ENCODE measurements around the gene SUSD3. TPM values are rescaled to one million over a fixed set of nuclear protein-coding genes. Genes with fewer than 3 reads are reported as not detected.

The SUSD3 gene
- polyA plus RNA-seq, 3 donors: 10.5 to 24.6 (median 15.7) TPM

GRCh38 chr9:93024646-93024910 is 33.9 kb upstream of the SUSD3 start:
- Histone ChIP-seq H3K27me3 (ENCODE audit: control insufficient read depth in 2 of 2, insufficient read depth in 2 of 2, low read length in 2 of 2) (no peaks in the 10 kb centered on the region), H3K36me3 (replicated peaks in 1 of 2; ENCODE audit: control insufficient read depth in 1 of 2, insufficient read depth in 2 of 2, low read length in 2 of 2) (peaks cover 68 to 79% of the 10 kb centered on the region in 2 donors), H3K9me3 (replicated peaks in 1 of 2; ENCODE audit: control insufficient read depth in 1 of 2, insufficient read depth in 1 of 2, low read length in 2 of 2) (no peaks in the 10 kb centered on the region), H3K4me1 (ENCODE audit: control insufficient read depth in 1 of 2, insufficient read depth in 2 of 2, low read length in 2 of 2) (peaks cover 58 to 63% of the 10 kb centered on the region in 2 donors), H2AFZ (ENCODE audit: insufficient read depth, low read depth, low read length, poor library complexity, severe bottlenecking) (no peak overlapping the region), H3K4me3 (replicated peaks in 1 of 3; ENCODE audit: low read depth in 2 of 3, low read length in 3 of 3) (peak overlapping the region in 1 of 3 experiments; percentile 6), H3K9ac (ENCODE audit: insufficient read depth, low read length, poor library complexity, severe bottlenecking) (peak overlapping the region; percentile 44), H3K27ac (ENCODE audit: low read depth in 1 of 2, low read length in 2 of 2) (peak overlapping the region; percentile 72 to 86), H3K4me2 (replicated peaks; ENCODE audit: extremely low read depth, low read length, poor library complexity, severe bottlenecking) (no peak overlapping the region), H3K79me2 (ENCODE audit: insufficient read depth, low read length) (peaks cover 45% of the 10 kb centered on the region), H4K20me1 (ENCODE audit: insufficient read depth, low read length) (peaks cover 49% of the 10 kb centered on the region)
- Mint-ChIP-seq H3K27ac (peak overlapping the region in 6 of 7 donors; percentile 83 to 95 (median 90)), H3K36me3 (peaks cover 62 to 86% of the 10 kb centered on the region in 2 donors), H3K27me3 (ENCODE audit: low read depth in 3 of 3) (no peaks in the 10 kb centered on the region), H3K9me3 (no peaks in the 10 kb centered on the region), H3K4me1 (peaks cover 65% of the 10 kb centered on the region), H3K4me3 (no peak overlapping the region)
- intact Hi-C loops (cut with micrococcal nuclease): no loop called here
- no peak for DNase-seq
- no peak for TF ChIP-seq CTCF (IDR thresholded peaks at IDR 0.05)
- 61% methylated on average over 4 of the region's 4 CpGs for WGBS (ENCODE audit: insufficient coverage)

GRCh38 chr9:93024986-93025630 is 33.4 kb upstream of the SUSD3 start:
- Mint-ChIP-seq H3K4me1 (peaks cover 71% of the 10 kb centered on the region), H3K27ac (peak overlapping the region; percentile 83 to 95 (median 88)), H3K36me3 (peaks cover 65 to 86% of the 10 kb centered on the region in 2 donors), H3K4me3 (peak overlapping the region in 1 of 2 donors; percentile 20), H3K27me3 (ENCODE audit: low read depth in 3 of 3) (no peaks in the 10 kb centered on the region), H3K9me3 (no peaks in the 10 kb centered on the region)
- Histone ChIP-seq H3K4me2 (replicated peaks; ENCODE audit: extremely low read depth, low read length, poor library complexity, severe bottlenecking) (no peak overlapping the region), H3K4me1 (ENCODE audit: control insufficient read depth in 1 of 2, insufficient read depth in 2 of 2, low read length in 2 of 2) (peaks cover 63 to 68% of the 10 kb centered on the region in 2 donors), H3K36me3 (replicated peaks in 1 of 2; ENCODE audit: control insufficient read depth in 1 of 2, insufficient read depth in 2 of 2, low read length in 2 of 2) (peaks cover 68 to 79% of the 10 kb centered on the region in 2 donors), H3K9ac (ENCODE audit: insufficient read depth, low read length, poor library complexity, severe bottlenecking) (peak overlapping the region; percentile 44), H4K20me1 (ENCODE audit: insufficient read depth, low read length) (peaks cover 44% of the 10 kb centered on the region), H3K27me3 (ENCODE audit: control insufficient read depth in 2 of 2, insufficient read depth in 2 of 2, low read length in 2 of 2) (no peaks in the 10 kb centered on the region), H3K9me3 (replicated peaks in 1 of 2; ENCODE audit: control insufficient read depth in 1 of 2, insufficient read depth in 1 of 2, low read length in 2 of 2) (no peaks in the 10 kb centered on the region), H3K27ac (ENCODE audit: low read depth in 1 of 2, low read length in 2 of 2) (peak overlapping the region; percentile 72 to 86), H3K4me3 (replicated peaks in 1 of 3; ENCODE audit: low read depth in 2 of 3, low read length in 3 of 3) (peak overlapping the region in 1 of 3 experiments; percentile 6), H2AFZ (ENCODE audit: insufficient read depth, low read depth, low read length, poor library complexity, severe bottlenecking) (no peak overlapping the region), H3K79me2 (ENCODE audit: insufficient read depth, low read length) (peaks cover 50% of the 10 kb centered on the region)
- 96% methylated on average over 9 of the region's 11 CpGs for WGBS (ENCODE audit: insufficient coverage)
- intact Hi-C loops (cut with micrococcal nuclease): loop anchor here in 1 of 2 donors (5.0 kb wide), 1 partner anchor 62 kb away; no protein-coding TSS in a partner anchor
- no peak for DNase-seq
- no peak for TF ChIP-seq CTCF (IDR thresholded peaks at IDR 0.05)
